SK-N-MC (cell line): ENCODE data around the gene HCFC1.

Experiments
- DNase-seq: peaks from one replicate; pipeline ENCODE4 v3.0.0-alpha.2; 2011; ENCODE audit warnings: low read depth, low spot score
- H3K27ac ChIP-seq: fragments of 200-600 bp; sonication (generic); 2 replicates; pipeline ENCODE4 v1.5.1; 2016; ENCODE audit warnings: mixed run types
- H3K36me3 ChIP-seq: fragments of 200-600 bp; sonication (generic); 2 replicates; pipeline ENCODE4 v1.6.1; 2017; ENCODE audit warnings: antibody characterized with exemption, low read length, mixed read lengths; ENCODE audit not compliant: insufficient read depth
- H3K4me3 ChIP-seq: fragments of 200-600 bp; sonication (generic); 2 replicates; pipeline ENCODE4 v1.5.1; 2016
- H3K9ac ChIP-seq: fragments of 200-600 bp; sonication (generic); 2 replicates; pipeline ENCODE4 v1.8.0; 2017; ENCODE audit warnings: mixed run types, mixed read lengths; ENCODE audit not compliant: insufficient read length
- H3K9me3 ChIP-seq: fragments of 200-600 bp; sonication (generic); 2 replicates; pipeline ENCODE4 v1.6.1; 2017; ENCODE audit warnings: low read depth, mild to moderate bottlenecking, antibody characterized with exemption, low read length, moderate library complexity, mixed read lengths
- EZH2 ChIP-seq: fragments of 200-600 bp; sonication (generic); IDR thresholded peaks from one replicate; pipeline ENCODE4 v1.6.1; 2017; ENCODE audit warnings: antibody characterized with exemption
- FOXP2 ChIP-seq: optimal IDR thresholded peaks from 2 replicates; pipeline ENCODE3; 2011; ENCODE audit warnings: mild to moderate bottlenecking, moderate library complexity; ENCODE audit not compliant: insufficient read depth; ENCODE audit errors: extremely low read length, control extremely low read depth
- POLR2AphosphoS5 ChIP-seq: IDR thresholded peaks from 2 replicates; pipeline ENCODE4 v1.6.1; 2012; ENCODE audit warnings: mild to moderate bottlenecking, low read depth, low read length, borderline replicate concordance

Gene HCFC1

GRCh38 chrX:154011376-154012335 is 40.0 kb upstream of the HCFC1 start:
- no peak for DNase-seq
- no peaks in the 10 kb centered on the region; the same call in 1 of the 2 replicates for H3K36me3 ChIP-seq
- no peaks in the 10 kb centered on the region for H3K9me3 ChIP-seq
- no peak overlapping the region for H3K9ac ChIP-seq
- no peak overlapping the region for H3K27ac ChIP-seq
- TF ChIP-seq FOXP2, result no peak
- no peak overlapping the region for H3K4me3 ChIP-seq

- Histone ChIP-seq H3K9me3 (no peaks in the 10 kb centered on the region), H3K4me3 (no peak overlapping the region)
- no peak for DNase-seq
Observed at GRCh38 chrX:154010330-154011087, 38.9 kb upstream of the HCFC1 start.

GRCh38 chrX:154008521-154008920 is 36.9 kb upstream of the HCFC1 start:
- Histone ChIP-seq H3K9me3 (no peaks in the 10 kb centered on the region), H3K9ac (no peak overlapping the region), H3K36me3 (no peaks in the 10 kb centered on the region), H3K4me3 (no peak overlapping the region), H3K27ac (no peak overlapping the region)
- DNase-seq, result no peak
- TF ChIP-seq FOXP2, result no peak
- no peak for TF ChIP-seq EZH2
- no peak for TF ChIP-seq POLR2AphosphoS5

More at GRCh38 chrX:154010330-154011087, 38.9 kb upstream of the HCFC1 start:
- TF ChIP-seq EZH2 (no peak), POLR2AphosphoS5 (no peak), FOXP2 (no peak)
- Histone ChIP-seq H3K9ac (no peak overlapping the region), H3K36me3 (no peaks in the 10 kb centered on the region), H3K27ac (no peak overlapping the region)

GRCh38 chrX:154006947-154007346 is 35.3 kb upstream of the HCFC1 start:
- TF ChIP-seq FOXP2, result no peak
- no peak for TF ChIP-seq POLR2AphosphoS5
- no peak for TF ChIP-seq EZH2
- Histone ChIP-seq H3K4me3 (no peak overlapping the region), H3K9me3 (no peaks in the 10 kb centered on the region), H3K36me3 (no peaks in the 10 kb centered on the region), H3K27ac (no peak overlapping the region), H3K9ac (no peak overlapping the region)
- DNase-seq, result no peak

DNA sequence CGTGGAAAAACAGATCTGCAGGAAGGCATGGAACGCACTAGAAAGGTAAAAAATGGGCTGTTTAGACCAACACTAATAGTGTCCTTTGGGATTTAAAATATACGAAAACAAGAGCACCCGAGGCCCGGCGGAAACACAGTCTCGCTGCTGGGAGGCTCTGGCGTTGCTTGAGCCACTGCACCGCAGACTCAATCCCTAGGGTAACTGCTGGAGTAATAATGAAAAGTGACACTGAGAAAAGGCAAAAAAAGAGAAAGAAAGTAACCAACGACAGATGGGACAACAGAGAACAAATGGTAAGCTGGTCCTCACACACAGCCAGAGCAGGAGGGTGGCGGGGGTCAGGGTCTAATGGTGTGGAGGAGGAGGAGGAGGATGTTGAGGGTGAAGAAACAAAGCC is 32.7 kb upstream of the HCFC1 start:
- TF ChIP-seq POLR2AphosphoS5 (no peak), EZH2 (no peak), FOXP2 (no peak)
- Histone ChIP-seq H3K9me3 (no peaks in the 10 kb centered on the region), H3K27ac (no peak overlapping the region), H3K4me3 (no peak overlapping the region), H3K9ac (no peak overlapping the region), H3K36me3 (no peaks in the 10 kb centered on the region)
- no peak for DNase-seq

- Histone ChIP-seq H3K9ac (no peak overlapping the region), H3K4me3 (no peak overlapping the region), H3K9me3 (no peaks in the 10 kb centered on the region), H3K36me3 (no peaks in the 10 kb centered on the region), H3K27ac (peak overlapping the region; percentile 74)
- TF ChIP-seq FOXP2, result no peak
- TF ChIP-seq POLR2AphosphoS5, result no peak
- TF ChIP-seq EZH2, result no peak
- DNase-seq, result no peak
Observed at GRCh38 chrX:154002215-154002719, 30.6 kb upstream of the HCFC1 start.

DNA sequence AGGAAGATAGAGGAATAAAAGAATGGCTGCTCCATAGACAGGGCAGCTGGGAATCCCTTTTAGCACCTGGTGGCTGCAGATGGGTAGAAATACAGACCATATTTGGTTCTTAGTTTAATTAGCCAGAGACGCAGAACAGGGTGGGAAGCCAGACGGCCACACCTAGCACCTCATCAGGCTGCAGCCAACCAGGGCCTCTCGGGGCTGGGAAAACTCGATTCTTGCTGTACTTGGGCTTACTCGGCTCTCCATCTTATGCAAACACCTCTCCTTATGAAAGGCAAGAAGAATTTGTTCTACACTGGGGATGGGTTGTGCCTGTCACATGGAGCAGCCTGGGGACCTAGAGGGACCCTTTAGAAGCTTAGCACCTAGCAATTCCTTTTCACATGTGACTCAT is 28.4 kb upstream of the HCFC1 start:
- Histone ChIP-seq H3K36me3 (no peaks in the 10 kb centered on the region), H3K27ac (no peak overlapping the region), H3K4me3 (no peak overlapping the region), H3K9ac (no peak overlapping the region), H3K9me3 (no peaks in the 10 kb centered on the region)
- no peak for DNase-seq
- TF ChIP-seq POLR2AphosphoS5 (no peak), FOXP2 (no peak), EZH2 (no peak)

DNA sequence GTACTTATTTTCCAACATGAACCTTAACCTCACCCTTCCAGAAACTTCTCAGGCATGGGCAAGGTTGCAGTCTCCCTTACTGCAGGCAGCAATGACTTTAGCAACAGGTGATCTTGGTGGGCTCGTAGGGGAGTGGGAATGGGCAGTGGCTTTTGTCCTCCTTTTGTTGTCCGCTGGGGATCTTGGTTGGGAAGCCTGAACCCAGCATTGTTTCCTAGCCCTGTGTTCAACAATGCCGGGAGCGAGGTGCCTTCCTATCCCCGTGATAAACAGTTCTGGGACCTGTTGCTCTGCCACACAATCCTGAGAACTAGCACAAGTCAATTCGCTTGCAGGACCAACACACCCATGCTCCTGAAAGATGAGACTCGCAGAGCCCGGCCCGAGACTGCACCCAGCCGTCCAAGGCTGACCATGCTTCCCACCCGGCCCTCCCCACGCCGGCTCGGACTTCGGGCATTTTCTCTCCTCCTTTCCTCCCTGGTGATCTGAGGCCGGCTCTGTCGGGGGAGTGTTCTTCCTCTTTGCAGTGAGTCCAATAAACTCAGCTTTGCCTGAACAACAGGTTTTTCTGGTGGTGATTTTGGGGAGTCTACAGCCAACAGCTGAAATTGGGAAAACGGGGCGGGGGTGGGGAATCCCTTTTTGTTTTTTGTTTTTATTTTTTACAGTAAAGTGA is 27.9 kb upstream of the HCFC1 start:
- no peaks in the 10 kb centered on the region for H3K36me3 ChIP-seq
- H3K27ac ChIP-seq, result no peak overlapping the region
- no peak overlapping the region for H3K9ac ChIP-seq
- no peak for DNase-seq
- H3K4me3 ChIP-seq, result no peak overlapping the region
- no peaks in the 10 kb centered on the region for H3K9me3 ChIP-seq
- no peak for TF ChIP-seq POLR2AphosphoS5
- TF ChIP-seq EZH2, result no peak
- no peak for TF ChIP-seq FOXP2
